ENCODE measurements around the gene DNAI1.

DNA sequence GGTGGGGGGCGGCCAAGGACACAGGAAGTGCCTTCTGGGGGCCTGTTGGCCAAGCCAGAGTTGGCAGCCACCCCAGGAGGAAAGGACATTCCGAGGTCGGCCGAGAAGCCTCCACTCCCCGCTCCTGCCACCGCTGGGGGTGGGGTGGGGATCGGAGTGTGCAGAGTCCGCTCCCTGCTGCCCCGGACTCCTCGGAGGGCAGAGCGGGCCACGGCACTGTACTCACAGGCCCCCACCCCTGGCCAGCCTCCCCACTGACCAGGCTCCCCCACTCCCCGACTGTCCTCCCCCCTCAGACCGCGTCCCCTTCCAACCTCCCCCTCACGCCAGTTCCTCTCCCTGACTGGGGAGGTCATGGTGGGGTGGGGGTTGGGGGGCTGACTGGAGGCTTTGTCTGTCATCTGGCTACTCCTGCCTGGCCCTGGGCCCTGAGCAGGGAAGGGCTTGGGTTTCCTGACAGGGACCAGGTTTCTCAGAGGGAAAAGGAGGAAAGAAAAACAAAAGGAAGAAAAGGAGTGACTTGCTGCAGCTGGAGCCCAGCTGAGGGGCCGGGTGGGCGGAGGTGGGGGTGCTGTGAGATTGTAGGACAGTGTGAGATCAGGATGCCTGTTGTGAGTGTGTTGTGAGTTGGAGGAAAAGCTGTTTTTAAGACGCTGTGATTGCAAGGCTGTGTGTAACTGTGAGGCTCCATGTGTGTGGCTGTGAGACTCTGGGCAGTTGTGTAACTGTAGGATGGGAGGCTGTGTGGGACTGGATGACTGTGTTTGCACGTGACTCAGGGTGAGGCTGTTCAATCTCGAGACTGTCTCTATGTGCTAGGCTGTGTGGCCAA, 101.2 kb downstream of the DNAI1 start:
- TF ChIP-seq, protein P1, sequence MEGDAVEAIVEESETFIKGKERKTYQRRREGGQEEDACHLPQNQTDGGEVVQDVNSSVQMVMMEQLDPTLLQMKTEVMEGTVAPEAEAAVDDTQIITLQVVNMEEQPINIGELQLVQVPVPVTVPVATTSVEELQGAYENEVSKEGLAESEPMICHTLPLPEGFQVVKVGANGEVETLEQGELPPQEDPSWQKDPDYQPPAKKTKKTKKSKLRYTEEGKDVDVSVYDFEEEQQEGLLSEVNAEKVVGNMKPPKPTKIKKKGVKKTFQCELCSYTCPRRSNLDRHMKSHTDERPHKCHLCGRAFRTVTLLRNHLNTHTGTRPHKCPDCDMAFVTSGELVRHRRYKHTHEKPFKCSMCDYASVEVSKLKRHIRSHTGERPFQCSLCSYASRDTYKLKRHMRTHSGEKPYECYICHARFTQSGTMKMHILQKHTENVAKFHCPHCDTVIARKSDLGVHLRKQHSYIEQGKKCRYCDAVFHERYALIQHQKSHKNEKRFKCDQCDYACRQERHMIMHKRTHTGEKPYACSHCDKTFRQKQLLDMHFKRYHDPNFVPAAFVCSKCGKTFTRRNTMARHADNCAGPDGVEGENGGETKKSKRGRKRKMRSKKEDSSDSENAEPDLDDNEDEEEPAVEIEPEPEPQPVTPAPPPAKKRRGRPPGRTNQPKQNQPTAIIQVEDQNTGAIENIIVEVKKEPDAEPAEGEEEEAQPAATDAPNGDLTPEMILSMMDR (IDR thresholded peaks at IDR 0.05), result no peak
- no peak for TF ChIP-seq POLR2A (IDR thresholded peaks at IDR 0.05)

Data from esophagus squamous epithelium (tissue), 4 donors.